HUES6 (cell line): ENCODE measurements around the gene POC1B.

Experiments used
- H3K27ac ChIP-seq: 2 replicates; pipeline ENCODE4 v1.7.0; 2013; ENCODE audit warnings: low read depth, mild to moderate bottlenecking, low read length, inconsistent platforms
- H3K27me3 ChIP-seq: 2 replicates; pipeline ENCODE4 v1.6.1; 2013; ENCODE audit warnings: low read length; ENCODE audit not compliant: control insufficient read depth, insufficient read depth
- H3K36me3 ChIP-seq: 2 replicates; pipeline ENCODE4 v1.6.1; 2013; ENCODE audit warnings: low read length; ENCODE audit not compliant: control insufficient read depth, insufficient read depth
- H3K4me1 ChIP-seq: 2 replicates; pipeline ENCODE4 v1.6.1; 2013; ENCODE audit warnings: low read length; ENCODE audit not compliant: control insufficient read depth, insufficient read depth
- H3K4me3 ChIP-seq: 2 replicates; pipeline ENCODE4 v1.5.1; 2013; ENCODE audit warnings: low read depth, low read length
- H3K9ac ChIP-seq: one replicate; pipeline ENCODE4 v1.6.1; 2013; ENCODE audit warnings: mild to moderate bottlenecking, low read length
- H3K9me3 ChIP-seq: 2 replicates; pipeline ENCODE4 v1.6.1; 2013; ENCODE audit warnings: low read depth, low read length; ENCODE audit not compliant: control insufficient read depth, insufficient read depth

POC1B gene

DNA sequence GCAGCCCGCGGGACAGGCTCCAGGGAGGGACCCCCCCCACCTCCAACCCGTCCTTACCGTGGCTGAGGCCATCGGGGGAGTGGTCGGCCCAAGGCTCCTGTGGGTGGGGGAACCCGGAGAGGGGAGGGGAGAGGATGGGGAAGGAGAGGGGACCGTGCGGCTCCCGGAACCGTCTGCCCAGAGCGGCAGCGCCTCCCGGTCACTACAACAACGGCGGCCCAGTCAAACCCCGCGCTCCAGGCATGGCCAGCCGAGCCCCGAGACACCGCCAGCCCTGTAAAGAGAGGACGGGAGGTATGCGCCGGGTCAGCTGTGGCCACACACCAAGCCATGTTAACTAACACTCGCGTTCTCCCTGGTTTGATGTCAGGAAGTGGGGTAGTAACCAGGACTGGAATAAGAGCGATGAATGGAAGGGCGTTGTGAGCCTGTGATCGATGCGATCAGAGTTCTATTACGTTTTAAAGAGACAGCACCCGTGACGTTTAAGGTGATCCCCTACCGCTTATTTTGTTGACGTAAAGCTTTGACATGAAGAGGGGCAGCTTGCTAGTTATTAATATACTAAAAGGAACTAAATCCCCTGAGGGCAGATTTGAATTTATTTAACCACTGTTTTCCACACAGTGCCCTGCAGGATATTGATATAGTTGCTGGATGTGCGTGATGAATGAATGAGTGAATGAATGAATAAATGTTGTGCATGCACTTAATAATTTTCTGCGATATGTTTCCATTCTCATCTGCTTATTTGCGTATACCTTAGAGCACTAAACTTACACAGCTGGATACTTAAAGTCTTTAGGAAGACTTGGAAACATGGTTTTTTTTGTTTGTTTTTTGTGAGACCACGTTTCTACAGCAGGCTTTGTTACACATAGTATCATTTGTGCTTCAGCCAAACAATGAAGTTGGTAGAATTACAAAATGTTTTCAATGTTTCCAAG is at the start of gene POC1B:
TSS of gene POC1B (minus strand) at position 224 of the 947 bp plus-strand sequence. CDS start at position 72, 152 bp downstream.
- Histone ChIP-seq H3K9ac (peak within 1 kb of the TSS; percentile 64), H3K36me3 (0 out of 2 replicates have a peak, but pooled peaks cover 7% of the 10 kb centered on the region), H3K9me3 (no peaks in the 10 kb centered on the region), H3K27me3 (no peaks in the 10 kb centered on the region), H3K4me3 (peak within 1 kb of the TSS; percentile 84), H3K4me1 (0 out of 2 replicates have a peak, but pooled peaks cover 5% of the 10 kb centered on the region), H3K27ac (peak within 1 kb of the TSS; percentile 42; the same call in 1 of the 2 replicates)

DNA sequence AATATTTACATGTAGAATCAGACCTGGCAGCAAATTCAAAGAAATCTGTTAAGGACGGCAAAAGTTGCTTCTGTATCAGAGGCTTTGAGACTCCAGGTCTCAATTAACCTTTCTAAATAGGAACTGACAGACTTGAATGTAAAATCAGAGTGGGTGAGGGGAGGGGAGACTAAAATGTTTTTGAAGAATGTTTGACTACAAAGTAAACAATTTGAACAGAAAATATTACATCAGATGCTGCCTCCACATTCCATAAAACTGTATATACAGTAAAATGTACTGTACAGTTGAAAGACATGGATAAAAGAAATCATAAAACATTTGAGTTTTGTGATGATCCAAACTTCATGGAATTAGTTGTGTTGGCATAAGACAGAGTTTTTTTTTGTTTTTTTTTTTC is 49.5 kb upstream of the POC1B start:
- no peak overlapping the region for H3K27ac ChIP-seq
- no peak overlapping the region for H3K9ac ChIP-seq
- H3K36me3 ChIP-seq = no peaks in the 10 kb centered on the region
- H3K4me3 ChIP-seq = no peak overlapping the region
- peaks cover 13% of the 10 kb centered on the region for H3K4me1 ChIP-seq
- no peaks in the 10 kb centered on the region for H3K9me3 ChIP-seq
- H3K27me3 ChIP-seq = no peaks in the 10 kb centered on the region

- H3K27ac ChIP-seq = no peak overlapping the region
- H3K4me1 ChIP-seq = peaks cover 13% of the 10 kb centered on the region
- no peak overlapping the region for H3K4me3 ChIP-seq
These were observed 48.9 kb upstream of the POC1B start for GRCh38 chr12:89574736-89575208.

DNA sequence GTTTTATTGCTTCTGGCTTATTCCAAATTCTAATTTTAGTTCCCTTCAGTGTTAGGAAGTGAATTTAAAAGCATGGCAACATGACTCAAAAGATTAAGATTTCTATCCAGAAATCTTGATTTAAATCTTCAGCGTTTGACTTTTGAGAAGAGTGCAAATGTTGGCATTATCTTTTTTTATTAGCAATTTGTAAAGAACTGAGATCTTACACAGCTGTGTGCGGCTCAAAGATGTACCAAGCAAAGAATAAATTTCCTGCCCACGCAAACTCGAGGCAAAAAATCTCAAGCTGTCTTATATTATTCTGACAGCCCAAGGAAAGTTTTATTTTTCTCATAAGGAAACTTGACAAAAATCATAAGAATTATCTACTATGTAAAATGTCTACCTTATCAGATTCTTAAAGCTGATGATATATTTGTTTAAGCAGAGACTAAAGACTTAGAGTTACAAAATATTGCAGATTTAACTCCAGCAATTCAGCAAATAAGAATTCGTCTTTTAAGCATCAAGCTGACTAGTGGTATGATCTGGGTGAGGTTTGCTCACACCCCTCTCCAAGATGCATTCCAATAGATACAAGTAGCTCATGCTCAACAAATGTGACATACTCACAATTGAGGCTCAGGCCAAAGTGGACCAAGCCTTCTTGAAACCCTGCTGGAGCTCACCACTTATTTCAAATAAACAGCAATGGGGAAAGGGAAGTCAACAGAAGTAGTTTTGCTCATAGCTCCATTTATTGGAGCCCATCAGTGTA is 47.4 kb upstream of the POC1B start:
- Histone ChIP-seq H3K4me1 (peaks cover 13% of the 10 kb centered on the region), H3K27me3 (no peaks in the 10 kb centered on the region), H3K9ac (no peak overlapping the region), H3K4me3 (no peak overlapping the region), H3K36me3 (no peaks in the 10 kb centered on the region), H3K9me3 (no peaks in the 10 kb centered on the region), H3K27ac (no peak overlapping the region)

More at GRCh38 chr12:89574736-89575208, 48.9 kb upstream of the POC1B start:
- no peak overlapping the region for H3K9ac ChIP-seq
- H3K9me3 ChIP-seq = no peaks in the 10 kb centered on the region
- H3K36me3 ChIP-seq = no peaks in the 10 kb centered on the region
- H3K27me3 ChIP-seq = no peaks in the 10 kb centered on the region

DNA sequence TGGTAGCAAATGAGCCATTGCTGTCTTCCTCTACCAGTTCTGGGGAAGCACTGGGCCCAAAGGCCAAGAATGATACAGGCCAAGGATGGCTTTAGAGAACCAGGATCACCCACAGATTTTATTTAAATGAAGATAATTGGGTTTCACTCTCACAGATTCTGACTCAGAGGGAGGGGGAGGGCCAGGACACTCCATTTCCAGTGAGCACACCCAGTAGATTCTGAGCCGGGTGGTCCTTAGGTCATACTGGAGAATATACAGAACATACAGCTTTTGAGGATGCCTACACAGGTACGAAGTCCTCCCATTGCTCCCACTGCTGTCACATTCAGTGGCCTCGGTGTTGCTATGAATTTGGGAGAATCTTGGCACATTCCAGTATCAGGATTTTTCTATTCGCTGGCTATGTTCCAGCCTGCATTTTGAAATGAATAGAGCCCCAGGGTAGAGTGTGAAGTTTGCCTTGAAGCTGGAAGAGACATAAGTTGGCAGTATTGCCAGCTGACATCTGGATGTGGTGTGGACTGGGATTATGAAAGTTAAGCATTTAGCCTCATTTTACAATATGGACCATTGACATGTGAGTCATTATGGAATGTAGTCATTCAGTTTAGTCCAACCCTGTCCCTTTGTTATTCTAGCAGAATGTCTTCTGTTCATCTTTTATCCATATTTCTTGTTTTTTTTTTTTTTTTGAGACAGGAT is 45.8 kb upstream of the POC1B start:
- Histone ChIP-seq H3K4me1 (peaks cover 13% of the 10 kb centered on the region), H3K9ac (no peak overlapping the region)

DNA sequence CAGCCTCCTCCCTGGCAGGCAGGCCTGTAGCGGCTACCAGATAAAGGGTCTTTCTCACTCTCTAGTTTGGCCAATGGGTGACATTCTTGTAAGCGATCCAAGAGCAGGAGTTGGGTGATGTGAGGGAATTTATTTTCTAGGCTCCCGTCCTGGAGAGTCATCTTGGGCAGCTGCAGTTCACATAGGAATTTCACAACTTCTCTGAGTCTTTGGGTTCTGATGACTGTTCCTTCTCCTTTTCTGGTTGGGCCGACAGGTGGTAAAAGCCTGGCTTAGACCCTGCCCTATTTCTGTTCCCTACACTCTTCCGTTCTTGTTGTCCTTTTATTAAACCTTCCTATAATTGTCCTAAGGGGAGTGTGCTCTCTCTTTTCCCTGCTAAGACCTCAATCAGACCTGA is 42.6 kb upstream of the POC1B start:
- H3K9ac ChIP-seq = no peak overlapping the region
- no peaks in the 10 kb centered on the region for H3K36me3 ChIP-seq
- H3K4me3 ChIP-seq = no peak overlapping the region
- no peaks in the 10 kb centered on the region for H3K9me3 ChIP-seq
- H3K27me3 ChIP-seq = no peaks in the 10 kb centered on the region
- no peaks in the 10 kb centered on the region for H3K4me1 ChIP-seq
- H3K27ac ChIP-seq = no peak overlapping the region

More for the DNA sequence above, 45.8 kb upstream of the POC1B start:
- no peaks in the 10 kb centered on the region for H3K9me3 ChIP-seq
- H3K36me3 ChIP-seq = no peaks in the 10 kb centered on the region
- H3K27ac ChIP-seq = no peak overlapping the region
- no peak overlapping the region for H3K4me3 ChIP-seq
- no peaks in the 10 kb centered on the region for H3K27me3 ChIP-seq

GRCh38 chr12:89567691-89568239 is 41.9 kb upstream of the POC1B start:
- Histone ChIP-seq H3K4me1 (no peaks in the 10 kb centered on the region), H3K27me3 (no peaks in the 10 kb centered on the region), H3K27ac (no peak overlapping the region), H3K4me3 (no peak overlapping the region), H3K36me3 (no peaks in the 10 kb centered on the region), H3K9me3 (no peaks in the 10 kb centered on the region), H3K9ac (no peak overlapping the region)

DNA sequence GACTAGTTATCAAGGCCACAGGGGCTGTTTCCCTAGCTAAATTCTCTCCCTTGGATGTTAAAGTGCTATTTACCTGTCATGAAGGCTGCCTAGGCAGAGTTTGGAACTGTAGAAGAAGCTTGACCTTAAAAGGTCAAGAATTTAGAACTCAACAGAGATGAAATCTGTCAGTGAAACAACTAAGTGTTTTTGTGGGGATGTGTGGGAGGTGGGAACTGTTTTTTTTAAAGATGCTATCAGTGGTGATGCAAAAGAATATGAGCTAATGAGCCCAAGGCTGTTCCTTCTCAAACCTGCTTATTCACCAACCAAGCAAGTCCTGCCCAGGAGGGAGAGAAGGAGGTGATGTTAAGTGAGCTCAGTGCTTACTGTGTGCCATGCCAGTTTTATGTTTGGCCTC is 40.8 kb upstream of the POC1B start:
- H3K9ac ChIP-seq = no peak overlapping the region
- H3K4me3 ChIP-seq = no peak overlapping the region
- H3K27ac ChIP-seq = no peak overlapping the region
- no peaks in the 10 kb centered on the region for H3K27me3 ChIP-seq
- no peaks in the 10 kb centered on the region for H3K9me3 ChIP-seq
- no peaks in the 10 kb centered on the region for H3K4me1 ChIP-seq
- no peaks in the 10 kb centered on the region for H3K36me3 ChIP-seq

GRCh38 chr12:89565002-89565401 is 39.2 kb upstream of the POC1B start:
- H3K36me3 ChIP-seq = no peaks in the 10 kb centered on the region
- H3K9me3 ChIP-seq = no peaks in the 10 kb centered on the region
- H3K27ac ChIP-seq = no peak overlapping the region
- H3K4me3 ChIP-seq = no peak overlapping the region
- no peaks in the 10 kb centered on the region for H3K4me1 ChIP-seq
- no peak overlapping the region for H3K9ac ChIP-seq
- no peaks in the 10 kb centered on the region for H3K27me3 ChIP-seq

DNA sequence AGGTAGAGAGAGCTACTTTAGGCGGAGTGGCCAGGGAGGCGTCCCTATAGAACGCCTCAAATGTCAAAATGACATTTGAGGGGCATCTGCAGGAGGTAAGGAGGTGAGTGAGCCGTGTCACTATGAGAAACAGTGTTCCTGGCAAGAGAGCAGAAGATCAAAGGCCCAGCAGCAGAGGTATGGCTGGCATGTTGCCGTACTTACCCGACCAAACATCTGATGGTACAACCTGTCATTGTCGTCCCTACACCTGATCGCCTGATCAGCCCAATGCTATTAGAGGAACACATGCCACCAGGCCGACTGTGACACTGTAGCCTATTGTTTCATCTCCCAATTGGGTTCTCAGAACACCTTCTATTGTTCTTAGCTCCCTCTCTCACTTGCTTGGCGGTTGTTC is 33.9 kb upstream of the POC1B start:
- Histone ChIP-seq H3K4me3 (no peak overlapping the region), H3K4me1 (no peaks in the 10 kb centered on the region), H3K36me3 (no peaks in the 10 kb centered on the region), H3K27me3 (no peaks in the 10 kb centered on the region), H3K9ac (no peak overlapping the region), H3K27ac (no peak overlapping the region), H3K9me3 (no peaks in the 10 kb centered on the region)
